ENCODE measurements around the gene PCNA.
"Not testable (repeated sequence)": the region's sequence is repeated elsewhere in the genome, so short reads cannot be mapped to it uniquely, and the experiment has no call there.

PCNA gene

DNA sequence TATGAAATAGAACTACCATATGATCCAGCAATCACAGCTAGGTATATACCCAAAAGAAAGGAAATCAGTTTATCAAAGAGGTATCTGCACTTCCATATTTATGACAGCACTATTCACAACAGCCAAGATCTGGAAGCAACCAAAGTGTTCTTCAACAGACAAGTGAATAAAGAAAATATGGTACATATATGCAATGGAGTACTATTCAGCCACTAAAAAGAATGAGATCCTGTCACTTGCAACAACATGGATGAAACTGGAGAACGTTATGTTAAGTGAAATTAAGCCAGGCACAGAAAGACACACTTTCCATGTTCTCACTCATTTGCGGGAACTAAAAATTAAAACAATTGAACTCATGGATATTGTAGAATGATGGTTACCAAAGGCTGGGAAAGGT lies 15.3 kb downstream of the PCNA start:
- DNase-seq (ENCODE audit: low read depth in 1 of 2, low spot score in 1 of 2) = no peak
- in situ Hi-C loops (cut with HindIII; ENCODE audit: low pct_unique_long_range_greater_than_20kb, low sequenced_read_pairs) = no loop called here
- TF ChIP-seq JUND (IDR thresholded peaks at IDR 0.05; ENCODE audit: low read depth) = no peak

DNA sequence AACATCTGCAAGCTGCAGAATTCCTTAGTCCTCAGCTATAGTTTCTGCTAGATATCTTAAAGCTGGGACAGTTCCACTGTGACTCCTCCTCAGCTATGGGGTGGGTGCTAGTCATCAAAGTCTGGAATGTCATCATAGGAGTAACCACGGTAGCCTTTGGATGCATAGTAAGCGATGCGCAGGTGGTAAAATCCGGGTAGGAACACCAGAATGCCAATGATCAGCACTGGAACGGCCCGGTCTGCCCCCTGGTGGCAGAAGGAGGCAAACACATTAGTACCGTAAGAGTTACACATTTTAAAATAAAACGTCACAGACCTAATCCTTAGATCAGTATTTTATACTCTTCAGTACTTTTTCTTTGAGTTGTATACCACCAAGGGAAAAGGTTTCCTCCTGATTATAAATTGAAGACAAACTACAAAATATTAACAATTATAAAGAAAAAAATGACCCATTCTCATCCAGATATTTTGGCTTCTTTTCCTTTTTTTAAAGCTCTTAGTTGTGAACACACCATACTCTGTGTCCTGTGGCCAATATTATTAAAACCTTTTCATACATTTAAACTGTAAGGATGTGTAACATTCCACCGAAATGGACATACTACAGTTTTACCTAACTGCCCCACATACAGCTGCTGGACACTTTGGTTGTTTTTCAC lies 18.9 kb downstream of the PCNA start:
- in situ Hi-C loops (cut with HindIII; ENCODE audit: low pct_unique_long_range_greater_than_20kb, low sequenced_read_pairs) = no loop called here
- TF ChIP-seq JUND (IDR thresholded peaks at IDR 0.05; ENCODE audit: low read depth) = no peak
- peak; percentile 54 to 72 for DNase-seq (ENCODE audit: low read depth in 1 of 2, low spot score in 1 of 2)

DNA sequence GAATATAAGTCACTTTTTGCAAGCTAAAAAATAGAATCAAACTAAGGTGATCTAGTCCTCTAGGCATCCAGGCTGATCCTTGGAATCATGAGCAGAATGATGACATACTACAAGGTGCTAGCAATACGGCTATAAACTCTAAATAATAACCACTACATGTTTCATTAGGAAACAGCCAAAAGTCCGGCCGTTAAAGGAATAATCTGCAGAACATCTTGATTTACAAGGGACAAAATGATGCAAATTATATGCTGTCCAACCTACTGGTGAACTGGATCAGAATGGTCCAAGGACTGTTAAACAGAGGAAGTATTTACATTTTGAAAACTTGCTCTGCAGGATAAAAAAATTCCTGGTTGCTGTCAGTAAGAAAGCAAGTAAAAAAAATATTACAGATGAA lies 19.8 kb downstream of the PCNA start:
- in situ Hi-C loops (cut with HindIII; ENCODE audit: low pct_unique_long_range_greater_than_20kb, low sequenced_read_pairs) = not testable (repeated sequence)

DNA sequence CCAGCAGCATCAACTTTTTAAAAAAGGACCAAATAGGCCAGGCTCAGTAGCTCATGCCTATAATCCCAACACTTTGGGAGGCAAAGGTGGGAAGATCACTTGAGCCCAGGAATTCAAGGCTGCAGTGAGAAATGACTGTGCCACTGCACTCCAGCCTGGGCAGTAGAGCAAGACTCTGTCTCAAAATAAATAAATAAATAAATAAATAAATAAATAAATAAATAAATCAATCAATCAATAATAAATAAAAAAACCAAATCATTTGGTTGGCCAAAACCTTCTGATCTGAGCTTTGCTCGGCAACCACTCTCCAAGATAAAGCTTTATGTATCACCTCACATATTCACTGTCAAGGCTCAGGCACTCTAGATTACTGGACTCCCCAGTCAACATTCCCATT lies 20.7 kb downstream of the PCNA start:
- in situ Hi-C loops (cut with HindIII; ENCODE audit: low pct_unique_long_range_greater_than_20kb, low sequenced_read_pairs) = not testable (repeated sequence)

More for the DNA sequence above, 19.8 kb downstream of the PCNA start:
- DNase-seq (ENCODE audit: low read depth in 1 of 2, low spot score in 1 of 2) = not testable (repeated sequence)

DNA sequence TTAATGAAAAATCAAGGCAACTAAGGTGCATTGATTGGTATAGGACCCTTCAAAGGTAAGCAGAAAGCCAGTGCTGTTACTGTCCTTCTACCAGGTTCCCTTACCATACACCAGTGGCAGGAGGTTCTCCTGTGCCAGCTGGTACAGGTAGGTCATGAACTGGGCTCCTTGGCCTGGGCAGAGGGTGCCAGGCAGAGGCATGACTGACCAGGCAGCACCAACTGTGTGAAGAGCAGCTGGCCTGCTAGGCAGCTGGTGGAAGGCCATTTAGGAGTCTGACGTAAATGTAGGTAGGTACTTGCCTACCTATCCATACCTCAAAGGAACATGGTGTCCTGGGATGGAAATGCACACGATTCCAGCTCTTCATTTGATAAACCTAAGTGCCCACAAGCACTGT lies 23.3 kb downstream of the PCNA start:
- TF ChIP-seq JUND (IDR thresholded peaks at IDR 0.05; ENCODE audit: low read depth) = no peak
- in situ Hi-C loops (cut with HindIII; ENCODE audit: low pct_unique_long_range_greater_than_20kb, low sequenced_read_pairs) = no loop called here
- no peak for DNase-seq (ENCODE audit: low read depth in 1 of 2, low spot score in 1 of 2)

More for the DNA sequence above, 20.7 kb downstream of the PCNA start:
- not testable (repeated sequence) for DNase-seq (ENCODE audit: low read depth in 1 of 2, low spot score in 1 of 2)

DNA sequence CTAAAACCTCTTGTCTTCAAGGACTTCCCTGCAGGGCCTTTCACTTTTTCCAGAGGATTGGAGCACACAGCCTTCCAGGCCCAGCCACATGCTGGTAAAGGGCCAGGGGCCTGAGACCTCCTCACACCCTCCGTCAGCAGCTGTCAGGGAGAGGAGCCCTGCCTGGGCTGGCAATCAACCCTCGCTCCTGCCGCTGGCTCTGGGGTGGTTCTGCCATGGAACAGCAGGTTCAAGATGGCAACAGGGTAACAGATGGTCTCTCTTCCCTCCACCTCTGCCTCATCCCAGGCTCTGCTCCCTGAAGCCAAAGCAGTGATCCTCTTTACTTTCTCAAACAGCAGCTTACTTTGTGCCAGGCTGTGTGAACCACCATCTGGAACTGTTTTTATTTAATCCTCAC lies 23.8 kb downstream of the PCNA start:
- no peak for DNase-seq (ENCODE audit: low read depth in 1 of 2, low spot score in 1 of 2)
- in situ Hi-C loops (cut with HindIII; ENCODE audit: low pct_unique_long_range_greater_than_20kb, low sequenced_read_pairs) = no loop called here
- no peak for TF ChIP-seq JUND (IDR thresholded peaks at IDR 0.05; ENCODE audit: low read depth)

DNA sequence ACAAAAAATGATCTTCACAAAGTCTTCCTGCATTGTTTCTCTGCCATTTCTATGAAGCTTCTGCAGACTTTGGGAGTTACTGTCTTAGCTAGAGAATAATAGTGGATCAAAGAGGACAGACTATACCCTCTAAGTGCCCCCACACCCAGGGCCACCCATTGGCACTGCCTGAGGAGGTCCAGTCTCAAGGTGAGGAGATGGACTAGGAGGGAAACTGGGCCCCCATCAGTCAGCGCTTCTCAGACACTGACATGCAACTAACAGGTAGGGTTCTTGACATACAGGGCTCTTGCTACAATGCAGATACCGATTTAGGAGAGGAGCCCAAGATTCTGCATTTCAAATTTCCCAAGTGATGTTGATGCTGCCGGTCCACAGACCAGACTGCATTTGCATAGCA lies 24.3 kb downstream of the PCNA start:
- TF ChIP-seq JUND (IDR thresholded peaks at IDR 0.05; ENCODE audit: low read depth) = no peak
- in situ Hi-C loops (cut with HindIII; ENCODE audit: low pct_unique_long_range_greater_than_20kb, low sequenced_read_pairs) = no loop called here

DNA sequence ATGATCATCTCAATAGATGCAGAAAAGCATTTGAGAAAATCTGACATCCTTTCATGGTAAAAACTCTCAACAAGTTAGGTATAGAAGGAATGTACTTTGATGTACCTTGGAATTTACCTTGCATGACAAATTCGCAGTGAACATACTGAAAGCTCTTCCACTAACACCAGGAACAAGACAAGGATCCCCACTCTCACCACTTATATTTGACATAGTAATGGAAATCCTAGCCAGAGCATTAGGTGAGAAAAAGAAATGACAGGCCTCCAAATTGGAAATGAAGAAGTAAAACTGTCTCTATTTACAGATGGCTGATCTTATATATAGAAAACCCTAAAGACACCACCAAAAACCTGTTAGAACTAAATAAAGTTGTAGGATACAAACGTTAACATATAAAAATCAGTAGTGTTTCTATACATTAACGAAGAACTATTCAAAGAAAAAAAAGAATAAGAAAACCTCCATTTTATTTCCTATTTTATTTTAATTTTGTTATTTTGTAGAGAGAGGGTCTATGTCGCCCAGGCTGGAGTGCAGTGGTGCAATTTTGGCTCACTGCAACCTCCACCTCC lies 26.9 kb downstream of the PCNA start:
- no peak for DNase-seq (ENCODE audit: low read depth in 1 of 2, low spot score in 1 of 2)
- no peak for TF ChIP-seq JUND (IDR thresholded peaks at IDR 0.05; ENCODE audit: low read depth)
- in situ Hi-C loops (cut with HindIII; ENCODE audit: low pct_unique_long_range_greater_than_20kb, low sequenced_read_pairs) = no loop called here

More for the DNA sequence above, 24.3 kb downstream of the PCNA start:
- DNase-seq (ENCODE audit: low read depth in 1 of 2, low spot score in 1 of 2) = no peak

DNA sequence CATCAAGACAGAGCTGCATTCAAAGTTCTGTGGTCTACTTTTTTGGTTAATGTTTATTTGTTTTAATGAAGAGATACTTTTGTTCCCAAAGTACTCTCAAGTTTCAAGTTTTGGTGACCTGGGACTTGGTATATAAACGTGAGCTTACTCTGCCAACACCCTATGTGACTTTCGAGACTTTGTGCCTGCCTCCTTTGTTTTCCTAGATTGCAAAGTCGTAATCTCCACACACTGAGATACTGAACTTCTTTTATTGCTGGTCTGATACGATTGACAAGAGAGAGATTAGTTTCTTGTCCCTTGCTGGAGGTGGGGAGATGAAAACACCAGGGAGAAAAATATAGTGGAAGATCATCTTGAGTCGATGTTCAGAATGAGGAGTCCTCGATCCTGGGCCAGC lies 27.9 kb downstream of the PCNA start:
- no peak for TF ChIP-seq JUND (IDR thresholded peaks at IDR 0.05; ENCODE audit: low read depth)
- in situ Hi-C loops (cut with HindIII; ENCODE audit: low pct_unique_long_range_greater_than_20kb, low sequenced_read_pairs) = no loop called here
- DNase-seq (ENCODE audit: low read depth in 1 of 2, low spot score in 1 of 2) = no peak

DNA sequence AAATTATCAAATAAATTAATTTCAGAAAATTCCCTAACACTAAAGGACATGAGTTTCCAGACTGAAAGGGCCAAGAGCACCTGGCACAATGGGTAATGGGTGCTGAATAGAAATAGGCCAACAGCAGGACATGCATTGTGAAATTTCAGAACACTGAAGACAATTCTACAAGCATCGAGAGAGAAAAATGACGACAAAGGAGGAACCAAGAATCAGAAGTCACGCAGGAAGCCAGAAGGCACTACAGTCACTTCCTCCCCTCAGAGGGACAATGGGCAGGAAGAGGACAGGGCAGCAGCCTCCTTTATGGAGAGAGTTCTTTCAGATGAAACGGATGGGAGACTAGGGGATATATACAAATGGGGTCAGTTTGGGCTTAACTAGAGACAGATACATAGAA lies 29.6 kb downstream of the PCNA start:
- in situ Hi-C loops (cut with HindIII; ENCODE audit: low pct_unique_long_range_greater_than_20kb, low sequenced_read_pairs) = no loop called here
- no peak for TF ChIP-seq JUND (IDR thresholded peaks at IDR 0.05; ENCODE audit: low read depth)
- DNase-seq (ENCODE audit: low read depth in 1 of 2, low spot score in 1 of 2) = no peak

DNA sequence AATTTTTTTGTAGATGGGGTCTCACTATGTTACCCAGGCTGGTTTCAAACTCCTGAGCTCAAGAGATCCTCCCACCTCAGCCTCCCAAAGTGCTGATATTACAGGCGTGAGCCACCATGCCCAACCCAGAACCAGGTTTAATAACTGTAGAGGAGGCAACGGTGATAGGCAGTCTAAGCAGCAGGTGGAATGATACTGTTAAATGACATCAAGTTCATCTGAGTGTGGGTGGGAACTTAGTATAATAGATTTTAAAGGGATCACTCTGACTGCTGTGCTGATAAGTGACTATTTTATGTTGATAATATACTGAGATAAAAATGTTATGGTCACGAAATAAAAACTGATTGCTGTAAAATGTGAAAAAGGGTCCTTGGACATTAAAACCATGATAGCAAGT lies 31.1 kb downstream of the PCNA start:
- in situ Hi-C loops (cut with HindIII; ENCODE audit: low pct_unique_long_range_greater_than_20kb, low sequenced_read_pairs) = no loop called here
- TF ChIP-seq JUND (IDR thresholded peaks at IDR 0.05; ENCODE audit: low read depth) = no peak
- no peak for DNase-seq (ENCODE audit: low read depth in 1 of 2, low spot score in 1 of 2)

DNA sequence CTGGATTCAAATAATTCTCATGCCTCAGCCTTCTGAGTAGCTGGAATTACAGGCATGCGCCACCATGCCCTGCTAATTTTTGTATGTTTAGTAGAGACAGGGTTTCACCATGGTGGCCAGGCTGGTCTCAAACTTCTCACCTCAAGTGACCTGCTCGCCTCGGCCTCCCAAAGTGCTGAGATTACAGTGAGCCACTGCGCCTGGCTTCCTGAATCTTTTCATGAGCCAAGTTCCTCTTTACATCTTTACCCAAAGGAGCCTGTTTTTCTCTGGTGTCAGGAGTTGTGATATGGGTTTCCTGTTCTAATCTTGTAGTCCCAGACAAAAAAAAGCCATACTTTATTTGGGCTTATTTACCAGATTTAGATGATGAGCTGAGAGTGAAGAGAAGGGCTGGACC lies 34.4 kb downstream of the PCNA start:
- TF ChIP-seq JUND (IDR thresholded peaks at IDR 0.05; ENCODE audit: low read depth) = no peak
- in situ Hi-C loops (cut with HindIII; ENCODE audit: low pct_unique_long_range_greater_than_20kb, low sequenced_read_pairs) = no loop called here
- DNase-seq (ENCODE audit: low read depth in 1 of 2, low spot score in 1 of 2) = no peak

DNA sequence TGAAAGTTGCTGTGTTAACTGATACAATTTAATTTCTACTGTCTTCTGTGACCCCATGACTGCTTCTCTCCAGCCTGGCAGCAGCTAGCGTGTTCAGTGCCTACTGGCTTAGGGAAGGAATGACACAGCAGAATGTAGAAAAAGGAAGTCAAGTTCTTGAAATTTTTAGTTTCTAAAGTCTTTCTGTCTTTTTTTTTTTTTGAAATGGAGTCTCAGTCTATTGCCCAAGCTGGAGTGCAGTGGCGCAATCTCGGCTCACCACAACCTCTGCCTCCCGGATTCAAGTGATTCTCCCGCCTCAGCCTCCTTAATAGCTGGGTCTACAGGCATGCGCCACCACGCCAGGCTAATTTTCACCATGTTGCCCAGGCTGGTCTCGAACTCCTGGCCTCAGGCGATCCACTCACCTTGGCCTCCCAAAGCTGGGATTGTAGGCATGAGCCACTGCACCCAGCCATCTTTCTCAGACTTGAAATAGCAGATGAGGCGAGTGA lies 39.3 kb downstream of the PCNA start:
- DNase-seq (ENCODE audit: low read depth in 1 of 2, low spot score in 1 of 2) = no peak
- TF ChIP-seq JUND (IDR thresholded peaks at IDR 0.05; ENCODE audit: low read depth) = no peak
- in situ Hi-C loops (cut with HindIII; ENCODE audit: low pct_unique_long_range_greater_than_20kb, low sequenced_read_pairs) = no loop called here
